Measurements from ENCODE around the gene CYB561A3.
A peak's percentile ranks its signal among the peaks of the same experiment; 100 is the strongest.

Gene CYB561A3

GRCh38 chr11:61345170-61345610 lies 16.5 kb downstream of the CYB561A3 start:
- peak; percentile 73 for DNase-seq (ENCODE audit: low spot score)

- DNase-seq (ENCODE audit: low spot score): no peak
Measured at GRCh38 chr11:61343792-61344745, 17.6 kb downstream of the CYB561A3 start.

- DNase-seq (ENCODE audit: low spot score): no peak
Measured at GRCh38 chr11:61342207-61342803, 19.4 kb downstream of the CYB561A3 start.

GRCh38 chr11:61341706-61342105 lies 20.0 kb downstream of the CYB561A3 start:
- DNase-seq (ENCODE audit: low spot score): no peak

GRCh38 chr11:61340979-61341378 lies 20.7 kb downstream of the CYB561A3 start:
- no peak for DNase-seq (ENCODE audit: low spot score)

GRCh38 chr11:61339490-61339878 lies 22.2 kb downstream of the CYB561A3 start:
- no peak for DNase-seq (ENCODE audit: low spot score)

- DNase-seq (ENCODE audit: low spot score): no peak
Measured at GRCh38 chr11:61338783-61339489, 22.7 kb downstream of the CYB561A3 start.

- no peak for DNase-seq (ENCODE audit: low spot score)
Measured at GRCh38 chr11:61337706-61338470, 23.8 kb downstream of the CYB561A3 start.

GRCh38 chr11:61336171-61336935 lies 25.3 kb downstream of the CYB561A3 start:
- DNase-seq (ENCODE audit: low spot score): peak; percentile 91

GRCh38 chr11:61335355-61335710 lies 26.3 kb downstream of the CYB561A3 start:
- no peak for DNase-seq (ENCODE audit: low spot score)

GRCh38 chr11:61334434-61335354 lies 27.0 kb downstream of the CYB561A3 start:
- DNase-seq (ENCODE audit: low spot score): no peak

- DNase-seq (ENCODE audit: low spot score): no peak
Measured at GRCh38 chr11:61333550-61334433, 27.9 kb downstream of the CYB561A3 start.

- DNase-seq (ENCODE audit: low spot score): peak; percentile 96
Measured at GRCh38 chr11:61332797-61333549, 28.7 kb downstream of the CYB561A3 start, which contains the start of the genes DDB1 and TKFC. Gene DDB1, minus strand, starts transcription at chr11:61333105. Its CDS starts 137 bp downstream, at chr11:61332968. Gene TKFC, plus strand, starts transcription at chr11:61333228. Its CDS starts 1,501 bp downstream, at chr11:61334729.

GRCh38 chr11:61332281-61332796 lies 29.3 kb downstream of the CYB561A3 start:
- DNase-seq (ENCODE audit: low spot score): peak; percentile 67

GRCh38 chr11:61331651-61332050 lies 30.0 kb downstream of the CYB561A3 start:
- no peak for DNase-seq (ENCODE audit: low spot score)

- DNase-seq (ENCODE audit: low spot score): no peak
Measured at GRCh38 chr11:61329871-61330270, 31.8 kb downstream of the CYB561A3 start.

- no peak for DNase-seq (ENCODE audit: low spot score)
Measured at GRCh38 chr11:61328351-61328750, 33.3 kb downstream of the CYB561A3 start.

- DNase-seq (ENCODE audit: low spot score): peak; percentile 30
Measured at GRCh38 chr11:61327669-61328071, 34.0 kb downstream of the CYB561A3 start.
